PC-9 (cell line): ENCODE results near the gene ZNF446. TPM values are rescaled to one million over a fixed set of nuclear protein-coding genes. Genes with fewer than 3 reads are reported as not detected.

ENCODE experiments used
- BruUV-seq: library from RNA; stranded (reverse); fragments of 400-500 nt; replicated peaks from 2 replicates; lab custom pipeline; 2021; lab: Mats Ljungman, UMichigan
- CTCF ChIA-PET: fragments of 300-600 bp; sonication (Branson Sonifier 250); formaldehyde crosslinking; loops from one replicate; lab custom pipeline; 2022; ENCODE audit warnings: antibody characterized with exemption; lab: Charles Lee
- POLR2A ChIA-PET: fragments of 300-600 bp; sonication (Branson Sonifier 250); formaldehyde crosslinking; loops from one replicate; lab custom pipeline; 2022; ENCODE audit warnings: antibody characterized with exemption; ENCODE audit not compliant: unreplicated experiment; lab: Charles Lee
- DNase-seq, 2 experiments: peaks; one replicate each; pipeline versions ENCODE4 v3.0.0 to v3.0.0-alpha.2; 2015 to 2022; ENCODE audit warnings: mixed read lengths in 1 of 2
- H2AFZ ChIP-seq: fragments of 200-600 bp; sonication (generic); 2 replicates; pipeline ENCODE4 v1.8.1; 2017; ENCODE audit warnings: antibody characterized with exemption
- H3F3A ChIP-seq: fragments of 200-600 bp; sonication (generic); 2 replicates; pipeline ENCODE4 v1.8.1; 2017; ENCODE audit warnings: antibody characterized with exemption, mild to moderate bottlenecking, low read depth; ENCODE audit not compliant: insufficient read depth
- H3K27ac ChIP-seq: fragments of 200-600 bp; sonication (generic); 2 replicates; pipeline ENCODE4 v1.6.1; 2016; ENCODE audit warnings: mixed run types
- H3K27me3 ChIP-seq: fragments of 200-600 bp; sonication (generic); 2 replicates; pipeline ENCODE4 v1.6.1; 2016; ENCODE audit warnings: low read depth, mixed run types; ENCODE audit not compliant: insufficient read depth
- H3K36me3 ChIP-seq: fragments of 200-600 bp; sonication (generic); 2 replicates; pipeline ENCODE4 v1.6.1; 2016; ENCODE audit warnings: low read depth, mixed run types
- H3K4me1 ChIP-seq: fragments of 200-600 bp; sonication (generic); replicated peaks from 2 replicates; pipeline ENCODE4 v1.6.1; 2016; ENCODE audit warnings: mixed run types; ENCODE audit not compliant: insufficient read depth
- H3K4me2 ChIP-seq: fragments of 200-600 bp; sonication (generic); 2 replicates; pipeline ENCODE4 v1.6.1; 2017; ENCODE audit warnings: mixed run types
- H3K4me3 ChIP-seq: fragments of 200-600 bp; sonication (generic); 2 replicates; pipeline ENCODE4 v1.6.1; 2016; ENCODE audit warnings: mixed run types
- H3K79me2 ChIP-seq: fragments of 200-600 bp; sonication (generic); 2 replicates; pipeline ENCODE4 v1.6.1; 2017; ENCODE audit warnings: low read depth, mixed run types
- H3K9me2 ChIP-seq: fragments of 200-600 bp; sonication (generic); 2 replicates; pipeline ENCODE4 v1.8.1; 2017; ENCODE audit warnings: mild to moderate bottlenecking; ENCODE audit not compliant: insufficient read depth
- H3K9me3 ChIP-seq: fragments of 200-600 bp; sonication (generic); 2 replicates; pipeline ENCODE4 v1.8.1; 2016; ENCODE audit warnings: low read depth; ENCODE audit not compliant: insufficient read depth
- H4K20me1 ChIP-seq: fragments of 200-600 bp; sonication (generic); 2 replicates; pipeline ENCODE4 v1.8.1; 2017; ENCODE audit not compliant: insufficient read depth
- EZH2 ChIP-seq: fragments of 200-600 bp; sonication (generic); IDR thresholded peaks from 2 replicates; pipeline ENCODE4 v1.8.0; 2017; ENCODE audit warnings: antibody characterized with exemption, low read depth
- intact Hi-C: fragments of 100-400 bp; cut with micrococcal nuclease; formaldehyde crosslinking; loops from one replicate; pipeline ENCODE4 v1.10.0; 2022; ENCODE audit not compliant: unreplicated experiment
- total RNA-seq: library from RNA; stranded (reverse); gene quantifications from 2 replicates; pipeline ENCODE4 v1.2.3, GENCODE V29; 2021
- TF ChIP-seq, protein P1 (sequence below): fragments of 200-600 bp; sonication (generic); conservative IDR thresholded peaks from 2 replicates; pipeline ENCODE4 v1.6.1; 2017; ENCODE audit warnings: mixed run types, antibody characterized with exemption, mild to moderate bottlenecking, moderate library complexity

ZNF446 gene
- total RNA-seq, 1 experiment from 2014 or later: 11.0 TPM

DNA sequence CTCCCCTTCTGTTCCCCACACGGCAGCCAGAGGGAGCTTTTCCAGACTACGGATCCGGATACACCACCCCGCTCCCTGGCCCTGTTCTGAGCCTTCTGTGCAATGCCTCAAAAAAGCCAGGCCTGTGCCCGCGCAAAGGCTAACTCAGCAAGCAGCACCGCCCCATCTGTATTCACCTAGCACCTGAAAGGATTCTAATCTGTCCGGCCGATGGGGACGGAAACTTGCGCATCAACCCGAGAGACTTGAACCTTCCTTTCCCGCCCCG lies 42.9 kb downstream of the ZNF446 start:
- Histone ChIP-seq H3K27me3 (no peaks in the 10 kb centered on the region), H3K4me3 (peak overlapping the region; percentile 83), H4K20me1 (no peaks in the 10 kb centered on the region), H3K4me2 (peak overlapping the region; percentile 95), H3K36me3 (no peaks in the 10 kb centered on the region), H3K9me2 (no peaks in the 10 kb centered on the region), H3F3A (peaks cover 14% of the 10 kb centered on the region; the same call in 1 of the 2 replicates), H3K79me2 (peaks cover 18% of the 10 kb centered on the region), H3K4me1 (peaks cover 10% of the 10 kb centered on the region), H2AFZ (peak overlapping the region; percentile 92), H3K9me3 (no peaks in the 10 kb centered on the region), H3K27ac (peak overlapping the region; percentile 68)
- BruUV-seq: no TSS peak
- ChIA-PET CTCF (interaction anchor here (1.0 to 1.6 kb wide), 2 partner anchors 192 to 517 kb away, joined by 3 to 4 read pairs; partner anchors contain the start of gene ZSCAN22), POLR2A (interaction anchor here (0.6 to 1.4 kb wide), 4 partner anchors 110 to 299 kb away, joined by 3 to 9 read pairs (median 6); partner anchors contain the start of genes ZNF497 and ZNF584)
- TF ChIP-seq EZH2: no peak
- TF ChIP-seq, protein P1, sequence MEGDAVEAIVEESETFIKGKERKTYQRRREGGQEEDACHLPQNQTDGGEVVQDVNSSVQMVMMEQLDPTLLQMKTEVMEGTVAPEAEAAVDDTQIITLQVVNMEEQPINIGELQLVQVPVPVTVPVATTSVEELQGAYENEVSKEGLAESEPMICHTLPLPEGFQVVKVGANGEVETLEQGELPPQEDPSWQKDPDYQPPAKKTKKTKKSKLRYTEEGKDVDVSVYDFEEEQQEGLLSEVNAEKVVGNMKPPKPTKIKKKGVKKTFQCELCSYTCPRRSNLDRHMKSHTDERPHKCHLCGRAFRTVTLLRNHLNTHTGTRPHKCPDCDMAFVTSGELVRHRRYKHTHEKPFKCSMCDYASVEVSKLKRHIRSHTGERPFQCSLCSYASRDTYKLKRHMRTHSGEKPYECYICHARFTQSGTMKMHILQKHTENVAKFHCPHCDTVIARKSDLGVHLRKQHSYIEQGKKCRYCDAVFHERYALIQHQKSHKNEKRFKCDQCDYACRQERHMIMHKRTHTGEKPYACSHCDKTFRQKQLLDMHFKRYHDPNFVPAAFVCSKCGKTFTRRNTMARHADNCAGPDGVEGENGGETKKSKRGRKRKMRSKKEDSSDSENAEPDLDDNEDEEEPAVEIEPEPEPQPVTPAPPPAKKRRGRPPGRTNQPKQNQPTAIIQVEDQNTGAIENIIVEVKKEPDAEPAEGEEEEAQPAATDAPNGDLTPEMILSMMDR: 0 out of 2 replicates have a peak, but pooled peaks have one; percentile 48
- intact Hi-C loops: loop anchor here (1.0 to 5.0 kb wide), 6 partner anchors 43 to 1417 kb away; partner anchors contain the start of genes ZNF274, ZNF446, ZNF544 and ZSCAN22
- DNase-seq: peak in 1 of 2 experiments; percentile 59

DNA sequence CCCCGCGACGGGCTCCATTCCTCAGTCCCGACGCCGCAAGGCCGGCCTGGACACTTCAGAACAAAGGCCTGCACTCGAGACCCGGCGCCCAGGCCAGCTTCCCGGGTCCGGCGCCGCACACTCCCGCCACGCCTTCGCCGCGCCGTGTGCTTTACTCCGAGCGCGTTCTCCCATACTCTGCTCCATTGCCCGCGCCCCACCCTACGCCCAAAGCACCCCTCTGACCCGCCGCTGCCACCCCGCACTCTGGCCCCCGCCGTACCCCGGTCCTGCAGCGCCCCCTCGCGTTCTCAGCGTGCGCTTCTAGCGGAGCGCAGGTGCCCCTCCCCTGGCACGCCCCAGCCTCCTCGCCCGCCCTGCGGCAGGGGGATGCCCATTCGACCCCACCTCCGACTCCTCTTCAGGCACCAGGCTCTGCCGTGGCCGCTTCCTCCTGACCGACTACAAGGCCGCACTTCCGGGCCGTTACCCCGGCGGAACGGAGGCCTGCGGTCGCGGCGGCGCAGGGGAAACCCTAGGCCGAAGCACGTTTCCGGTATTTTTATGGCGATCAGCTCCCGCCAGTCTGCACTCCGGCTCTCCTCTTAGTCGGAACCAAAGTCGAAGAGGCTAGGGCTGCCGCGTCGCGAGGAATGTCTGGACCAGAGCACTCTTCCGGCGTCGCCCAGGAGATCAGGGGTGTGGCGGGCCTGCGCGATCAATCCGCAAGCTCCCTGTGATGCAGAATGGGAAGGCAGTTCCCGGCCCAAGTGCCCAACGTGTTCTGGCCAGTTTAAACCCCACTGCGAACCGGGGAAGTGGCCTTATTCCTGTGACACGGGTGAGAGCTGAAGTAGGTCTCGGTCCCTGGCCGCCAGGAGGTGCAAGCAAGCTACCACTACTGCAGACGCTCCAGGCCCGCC lies 43.5 kb downstream of the ZNF446 start, which contains the start of gene ZBTB45:
ZBTB45 (minus strand) TSS at position 456 of the 902 bp plus-strand sequence. CDS start 2,137 bp downstream, outside the sequence.
- H3K27ac ChIP-seq: peak within 1 kb of the TSS; percentile 68
- H3K79me2 ChIP-seq: peaks cover 18% of the 10 kb centered on the region
- peaks cover 10% of the 10 kb centered on the region for H3K4me1 ChIP-seq
- no peak for TF ChIP-seq EZH2
- TF ChIP-seq, protein P1: peak; percentile 67
- H3K9me2 ChIP-seq: no peaks in the 10 kb centered on the region
- intact Hi-C loops: loop anchor here (1.0 to 5.0 kb wide), 7 partner anchors 43 to 1417 kb away; partner anchors contain the start of genes ZNF274, ZNF446, ZNF544 and ZSCAN22
- H3K9me3 ChIP-seq: no peaks in the 10 kb centered on the region
- peak within 1 kb of the TSS; percentile 83 for H3K4me3 ChIP-seq
- peaks cover 14% of the 10 kb centered on the region; the same call in 1 of the 2 replicates for H3F3A ChIP-seq
- H4K20me1 ChIP-seq: no peaks in the 10 kb centered on the region
- peak within 1 kb of the TSS; percentile 92 for H2AFZ ChIP-seq
- POLR2A ChIA-PET: interaction anchor here (0.7 to 1.4 kb wide), 3 partner anchors 35 to 157 kb away, joined by 3 to 8 read pairs (median 3); partner anchors contain the start of genes CHMP2A and ZNF497
- H3K4me2 ChIP-seq: peak within 1 kb of the TSS; percentile 95
- DNase-seq: peak; percentile 83 to 92
- H3K27me3 ChIP-seq: no peaks in the 10 kb centered on the region
- no peaks in the 10 kb centered on the region for H3K36me3 ChIP-seq
- CTCF ChIA-PET: interaction anchor here (0.6 to 1.6 kb wide), 4 partner anchors 193 to 1415 kb away, joined by 3 to 6 read pairs (median 4); partner anchors contain the start of gene ZSCAN22
- no TSS peak for BruUV-seq

DNA sequence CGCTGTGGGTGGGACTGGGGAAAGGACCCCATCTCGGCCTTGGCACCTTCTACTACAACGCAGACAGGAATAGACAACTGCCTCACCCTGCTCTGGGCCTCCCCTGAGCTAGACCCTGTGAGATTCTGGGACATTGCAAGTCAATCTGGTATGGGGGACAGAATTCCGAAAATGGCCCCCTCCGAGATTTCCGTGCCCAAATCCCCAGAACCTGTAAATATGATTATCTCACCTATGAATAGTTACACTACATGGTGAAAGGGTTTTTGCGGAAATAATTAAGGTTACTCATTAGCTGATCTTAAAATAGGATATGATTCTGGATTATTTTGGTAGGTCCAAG lies 44.1 kb downstream of the ZNF446 start:
- Histone ChIP-seq H3F3A (peaks cover 14% of the 10 kb centered on the region; the same call in 1 of the 2 replicates), H3K36me3 (no peaks in the 10 kb centered on the region), H3K4me2 (peak overlapping the region; percentile 95), H3K9me3 (no peaks in the 10 kb centered on the region), H3K4me3 (peak overlapping the region; percentile 83), H4K20me1 (no peaks in the 10 kb centered on the region), H3K27me3 (no peaks in the 10 kb centered on the region), H3K79me2 (peaks cover 18% of the 10 kb centered on the region), H2AFZ (peak overlapping the region; percentile 92), H3K9me2 (no peaks in the 10 kb centered on the region), H3K4me1 (peaks cover 10% of the 10 kb centered on the region), H3K27ac (peak overlapping the region; percentile 68)
- BruUV-seq: TSS peak; percentile 86
- ChIA-PET CTCF (interaction anchor here (0.6 to 1.6 kb wide), 2 partner anchors 194 to 1416 kb away, joined by 4 read pairs; partner anchors contain the start of gene ZSCAN22), POLR2A (interaction anchor here (0.7 to 1.4 kb wide), 3 partner anchors 35 to 157 kb away, joined by 3 to 8 read pairs (median 3); partner anchors contain the start of genes CHMP2A and ZNF497)
- intact Hi-C loops: loop anchor here (2.0 kb wide), 1 partner anchor 301 kb away; no protein-coding TSS in a partner anchor
- DNase-seq: no peak
- no peak for TF ChIP-seq EZH2
- TF ChIP-seq, protein P1: no peak
